GM12874 (cell line): ENCODE results near the gene UPP1.

Source experiments
- CTCF ChIP-seq: IDR thresholded peaks from 2 replicates; pipeline ENCODE4 v1.5.1; 2011; ENCODE audit warnings: low read depth, mild to moderate bottlenecking, control low read depth, low read length, moderate library complexity; ENCODE audit not compliant: insufficient read depth

The UPP1 gene

DNA sequence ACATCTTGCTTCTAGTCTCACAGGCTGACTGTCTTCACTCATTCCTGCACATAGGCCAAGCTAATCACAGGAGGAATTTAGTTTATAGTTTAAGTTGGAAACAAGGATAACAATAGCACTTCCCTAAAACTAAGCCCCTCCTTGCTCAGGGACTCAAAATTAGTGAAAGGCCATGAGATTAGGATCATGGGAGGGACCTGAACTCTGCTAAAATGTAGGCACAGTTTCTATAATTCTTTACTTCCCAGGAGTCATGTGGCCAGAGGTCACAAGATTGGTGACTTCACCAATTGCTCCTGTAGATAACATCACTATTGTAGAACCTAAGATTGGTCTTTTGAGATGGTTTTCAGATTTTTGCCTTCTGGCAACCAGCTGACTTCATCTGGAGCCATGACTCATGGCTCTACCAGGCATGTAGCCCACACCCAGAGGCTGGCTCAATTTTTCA lies 14.8 kb upstream of the UPP1 start:
- no peak for TF ChIP-seq CTCF

GRCh38 chr7:48077423-48077822 lies 11.6 kb upstream of the UPP1 start:
- TF ChIP-seq CTCF: no peak

GRCh38 chr7:48078470-48078869 lies 10.6 kb upstream of the UPP1 start:
- no peak for TF ChIP-seq CTCF

- no peak for TF ChIP-seq CTCF
Measured at GRCh38 chr7:48083114-48083830, 5.8 kb upstream of the UPP1 start.

GRCh38 chr7:48084727-48085432 lies 4.2 kb upstream of the UPP1 start:
- no peak for TF ChIP-seq CTCF

DNA sequence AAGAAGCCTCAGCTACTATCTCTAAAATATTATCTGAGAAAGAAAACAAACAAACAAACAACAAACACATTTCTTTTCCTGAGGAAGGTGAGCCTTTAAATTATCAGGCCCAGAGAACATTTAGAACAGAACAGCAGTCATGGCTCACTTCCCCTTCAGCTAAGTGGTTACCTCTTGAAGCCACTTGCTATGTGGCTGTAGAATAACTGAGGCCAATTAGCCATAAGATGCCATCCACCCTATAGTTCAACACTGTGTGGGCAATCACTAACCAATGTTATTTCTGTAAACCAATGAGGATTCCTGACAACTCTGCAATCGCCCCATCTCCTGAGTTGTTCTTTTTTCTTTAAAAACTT lies 3.7 kb upstream of the UPP1 start:
- no peak for TF ChIP-seq CTCF

- no peak for TF ChIP-seq CTCF
Measured at GRCh38 chr7:48085942-48086341, 3.1 kb upstream of the UPP1 start.
